Subcutaneous adipose tissue (tissue), 4 donors: ENCODE measurements around the gene URB2. TPM values are rescaled to one million over a fixed set of nuclear protein-coding genes. Genes with fewer than 3 reads are reported as not detected.

Experiments
- total RNA-seq, 4 donors: library from RNA; depleted of rRNA; stranded (reverse); fragments of >200 nt; gene quantifications; one replicate each; pipeline ENCODE4 v1.1.0, GENCODE V29; 2016
- TF ChIP-seq, protein P1 (sequence below): fragments of 450-650 bp; IDR thresholded peaks from one replicate; pipeline ENCODE4 v1.5.1; 2016; ENCODE audit warnings: low read depth, mild to moderate bottlenecking, control low read depth, antibody characterized with exemption, moderate library complexity

Gene URB2
- total RNA-seq, 4 donors from 2014 or later: 5.8 to 13.7 (median 9.5) TPM

DNA sequence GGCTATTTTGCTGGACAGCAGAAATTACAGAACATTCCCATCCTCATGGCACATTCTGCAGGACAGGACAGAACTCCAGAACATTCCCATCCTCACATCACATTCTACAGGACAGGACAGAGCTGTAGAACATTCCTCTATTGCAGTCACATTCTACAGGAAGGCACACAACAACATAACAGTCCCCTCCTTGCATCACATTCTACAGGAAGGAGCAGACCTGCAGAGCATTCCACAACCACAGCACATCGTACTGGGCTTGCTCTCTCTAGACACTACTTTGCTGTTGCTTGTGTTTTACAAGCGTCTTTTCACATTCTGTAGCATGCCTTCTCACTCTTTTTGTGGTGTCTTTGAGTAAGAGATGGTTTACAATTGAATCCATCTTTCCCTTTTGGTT lies 40.7 kb upstream of the URB2 start:
- TF ChIP-seq, protein P1, sequence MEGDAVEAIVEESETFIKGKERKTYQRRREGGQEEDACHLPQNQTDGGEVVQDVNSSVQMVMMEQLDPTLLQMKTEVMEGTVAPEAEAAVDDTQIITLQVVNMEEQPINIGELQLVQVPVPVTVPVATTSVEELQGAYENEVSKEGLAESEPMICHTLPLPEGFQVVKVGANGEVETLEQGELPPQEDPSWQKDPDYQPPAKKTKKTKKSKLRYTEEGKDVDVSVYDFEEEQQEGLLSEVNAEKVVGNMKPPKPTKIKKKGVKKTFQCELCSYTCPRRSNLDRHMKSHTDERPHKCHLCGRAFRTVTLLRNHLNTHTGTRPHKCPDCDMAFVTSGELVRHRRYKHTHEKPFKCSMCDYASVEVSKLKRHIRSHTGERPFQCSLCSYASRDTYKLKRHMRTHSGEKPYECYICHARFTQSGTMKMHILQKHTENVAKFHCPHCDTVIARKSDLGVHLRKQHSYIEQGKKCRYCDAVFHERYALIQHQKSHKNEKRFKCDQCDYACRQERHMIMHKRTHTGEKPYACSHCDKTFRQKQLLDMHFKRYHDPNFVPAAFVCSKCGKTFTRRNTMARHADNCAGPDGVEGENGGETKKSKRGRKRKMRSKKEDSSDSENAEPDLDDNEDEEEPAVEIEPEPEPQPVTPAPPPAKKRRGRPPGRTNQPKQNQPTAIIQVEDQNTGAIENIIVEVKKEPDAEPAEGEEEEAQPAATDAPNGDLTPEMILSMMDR: no peak

DNA sequence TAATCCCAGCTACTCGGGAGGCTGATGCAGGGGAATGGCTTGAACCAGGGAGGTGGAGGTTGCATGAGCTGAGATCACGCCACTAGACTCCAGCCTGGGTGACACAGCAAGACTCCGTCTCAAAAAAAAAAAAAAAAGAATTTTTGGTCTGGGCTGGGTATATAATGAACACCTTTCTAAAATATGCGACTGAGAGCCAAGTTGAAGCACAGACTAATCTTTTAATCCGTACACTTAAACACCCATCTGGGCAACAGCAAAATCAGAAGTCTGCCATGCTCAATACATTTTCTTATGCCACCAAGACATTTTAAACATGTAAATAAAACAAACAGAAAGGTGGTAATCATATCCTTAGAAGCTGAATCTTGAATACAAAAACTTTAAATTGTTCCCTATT lies 35.9 kb upstream of the URB2 start:
- TF ChIP-seq, protein P1: no peak

DNA sequence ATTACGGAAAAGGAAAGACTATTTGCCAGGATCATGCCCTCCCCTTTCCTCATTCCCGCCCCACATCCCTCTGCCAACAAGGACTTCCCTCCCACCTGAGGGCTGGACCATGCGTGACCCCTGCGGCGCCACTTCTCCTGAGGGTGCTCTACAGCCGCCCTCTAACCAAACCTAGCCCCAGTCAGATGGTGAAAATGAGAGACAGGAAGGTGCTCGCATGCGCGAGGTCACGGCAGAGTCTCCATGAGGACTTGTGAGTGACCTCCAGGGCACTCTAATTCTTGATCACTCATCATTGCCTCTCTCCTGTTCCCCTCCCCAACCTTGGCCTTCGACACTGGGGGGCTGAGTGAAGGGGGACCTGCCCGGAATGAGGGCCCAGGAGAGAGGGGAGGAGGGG lies 32.2 kb upstream of the URB2 start:
- TF ChIP-seq, protein P1: no peak

DNA sequence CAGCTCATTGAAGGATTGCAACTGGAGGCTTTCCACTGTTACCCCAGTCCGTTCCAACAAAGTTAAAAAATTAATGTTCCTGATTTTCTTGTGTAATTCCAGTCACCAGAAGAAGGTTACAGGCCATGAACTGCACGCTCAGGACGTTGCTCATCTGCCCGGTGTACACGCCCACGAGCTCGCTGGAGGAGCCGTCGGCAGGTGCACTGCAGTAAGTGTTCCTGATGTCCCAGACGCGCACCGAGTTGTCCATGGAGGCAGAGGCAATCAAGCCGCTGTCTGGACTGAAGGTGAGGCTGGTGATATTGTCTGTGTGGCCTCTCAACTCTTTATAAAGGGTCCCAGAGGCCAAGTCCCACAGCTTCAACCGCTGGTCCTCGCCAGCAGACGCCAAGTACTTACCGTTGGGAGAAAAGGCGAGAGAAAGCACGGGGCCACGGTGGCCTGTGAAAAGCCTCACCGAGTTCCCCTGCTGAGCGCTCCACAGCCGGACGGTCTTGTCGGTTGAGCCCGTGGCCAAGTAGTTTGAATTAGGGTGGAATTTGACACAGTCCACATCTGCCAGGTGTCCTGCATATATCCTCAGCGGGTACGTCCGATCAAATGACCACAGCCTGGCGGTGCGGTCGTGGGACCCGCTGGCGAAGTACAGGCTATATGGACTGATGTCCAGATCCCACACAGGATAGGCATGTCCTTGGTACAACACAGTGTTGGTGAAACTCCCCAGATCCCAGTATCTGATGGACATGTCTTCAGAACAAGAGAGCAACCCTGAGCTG lies 31.6 kb upstream of the URB2 start:
- TF ChIP-seq, protein P1: no peak

DNA sequence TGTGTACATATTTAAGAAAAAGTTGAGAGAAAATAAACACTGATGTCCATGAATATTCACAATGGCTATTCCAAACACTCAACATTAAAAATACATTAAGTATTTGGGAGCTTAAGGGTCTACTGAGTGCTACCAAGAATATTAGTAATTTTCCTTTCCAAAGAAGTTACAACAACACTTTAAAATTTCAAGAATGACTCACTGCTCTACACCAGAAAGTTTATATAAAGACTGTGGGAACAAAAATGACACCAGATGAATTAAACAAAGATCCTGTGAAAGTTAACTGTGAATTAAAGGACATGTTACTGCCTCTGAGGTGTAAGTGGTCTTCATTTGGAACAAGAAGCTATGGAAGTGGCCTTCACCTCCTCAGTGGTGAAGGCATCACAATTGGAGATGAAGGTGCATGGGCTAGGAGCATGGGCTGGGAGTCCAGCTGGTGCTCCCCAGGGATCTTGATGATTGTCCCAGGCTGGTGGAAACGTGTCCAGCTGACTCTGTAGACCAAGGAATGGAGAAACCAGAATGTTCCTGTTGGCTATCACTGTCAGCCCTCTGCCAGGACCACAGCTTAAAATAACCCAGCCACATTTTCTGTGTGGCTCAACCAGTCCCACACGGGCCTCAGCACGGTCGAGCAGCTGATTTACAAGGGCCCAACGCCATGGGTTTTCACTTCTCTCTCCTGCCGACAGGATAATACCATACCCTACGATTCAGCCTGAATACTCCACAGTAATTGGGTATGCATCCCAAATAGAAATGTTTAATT lies 28.9 kb upstream of the URB2 start:
- TF ChIP-seq, protein P1: no peak

DNA sequence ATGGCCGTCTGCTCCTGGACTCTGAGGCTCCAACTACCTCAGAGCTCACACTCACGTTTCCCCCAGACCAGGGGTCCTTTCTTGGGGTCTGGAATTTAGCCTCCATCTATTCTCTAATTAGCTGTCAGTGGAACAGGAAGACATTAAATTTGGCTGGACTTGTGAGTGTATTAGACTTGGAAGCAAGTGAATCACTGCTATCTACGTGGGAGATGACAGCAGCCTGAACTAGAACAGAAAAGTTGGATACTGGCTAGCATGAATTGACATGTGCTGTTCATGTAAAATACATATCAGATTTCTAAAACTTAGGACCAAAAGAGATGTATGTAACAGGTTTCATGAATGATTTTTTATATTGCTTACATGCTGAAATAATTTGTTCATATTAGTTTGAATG lies 28.2 kb upstream of the URB2 start:
- TF ChIP-seq, protein P1: no peak

DNA sequence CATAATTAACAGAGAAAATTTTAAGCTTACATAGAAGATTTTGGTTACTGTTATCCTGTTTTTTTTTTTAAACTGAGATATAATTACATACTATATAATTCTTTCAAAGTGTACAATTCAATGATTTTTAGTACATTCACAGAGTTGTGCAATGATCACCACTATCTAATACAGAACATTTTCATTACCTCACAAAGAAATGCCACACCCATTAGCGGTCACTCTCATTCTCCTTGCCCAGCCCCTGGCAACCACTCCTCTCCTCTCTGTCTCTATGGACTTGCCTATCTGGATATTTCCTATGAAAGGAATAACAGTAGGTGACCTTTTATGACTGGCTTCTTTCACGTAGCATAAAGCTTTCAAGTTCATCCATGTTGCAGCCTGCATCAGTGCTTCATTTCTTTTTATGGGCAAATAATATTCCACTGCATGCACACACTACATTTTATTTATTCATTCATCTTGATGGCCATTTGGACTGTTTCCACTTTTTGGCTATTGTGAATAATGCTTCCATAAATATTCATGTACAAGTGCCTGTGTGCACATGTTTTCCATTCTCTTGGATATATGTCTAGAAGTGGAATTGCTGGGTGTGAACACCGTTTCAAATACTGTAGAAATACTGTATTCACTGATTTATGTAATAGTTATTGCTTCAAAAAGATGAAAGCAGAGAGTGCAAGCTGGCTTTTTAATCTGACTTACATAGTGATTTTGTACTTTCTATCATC lies 26.7 kb upstream of the URB2 start:
- TF ChIP-seq, protein P1: no peak
